ENCODE data around the gene OTUB1. TPM values are rescaled to one million over a fixed set of nuclear protein-coding genes. Genes with fewer than 3 reads are reported as not detected.

Gene OTUB1
- total RNA-seq, 1 experiment from 2014 or later: 96.9 TPM

DNA sequence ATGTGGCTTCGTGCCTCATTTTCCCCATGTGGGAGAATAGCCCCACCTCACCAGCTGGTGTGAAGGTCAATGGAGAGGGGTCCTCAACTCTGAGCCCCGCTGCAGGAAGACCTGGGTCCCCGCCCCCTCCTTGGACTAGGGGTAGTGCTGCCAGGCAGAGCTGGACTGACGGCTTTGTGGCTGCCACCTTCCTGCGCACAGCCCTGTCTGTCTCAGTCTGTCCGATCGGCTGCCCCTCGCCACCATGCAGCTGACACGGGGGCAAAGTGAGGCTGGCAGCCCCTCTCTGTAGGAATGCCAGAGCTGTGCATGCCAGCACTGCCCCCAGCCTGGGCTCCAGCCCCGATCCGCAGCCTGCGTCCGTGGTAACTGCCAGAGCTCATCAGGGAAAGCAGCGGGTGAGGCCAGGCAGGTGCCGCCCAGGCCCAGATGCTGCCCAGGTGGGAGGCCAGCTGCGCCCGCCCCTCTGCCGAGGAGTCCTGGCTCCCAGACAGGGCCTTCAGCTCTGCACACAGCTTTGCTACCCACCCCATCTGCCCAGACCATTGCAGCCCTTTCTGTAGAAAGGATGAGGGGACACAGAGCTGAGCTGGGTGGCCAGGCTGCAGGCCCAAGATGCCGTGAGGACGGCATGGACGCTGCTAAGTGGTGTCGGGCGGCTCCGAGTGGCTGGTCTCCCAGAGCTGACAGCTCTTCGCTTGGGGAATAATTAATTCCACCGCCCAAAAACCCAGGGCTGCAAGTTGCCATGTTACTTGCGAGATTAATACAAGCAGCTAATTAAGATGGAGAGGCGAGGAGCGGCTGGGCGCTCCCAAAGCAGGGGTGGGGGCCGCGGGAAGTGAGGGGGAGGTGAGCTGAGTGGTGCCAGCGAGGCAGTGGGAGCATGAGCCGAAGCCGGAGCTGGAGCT is 30.0 kb downstream of the OTUB1 start:
- intact Hi-C loops (cut with micrococcal nuclease; ENCODE audit: unreplicated experiment): no loop called here
- Mint-ChIP-seq H3K4me3 (ENCODE audit: low read depth, unreplicated experiment) (no peak overlapping the region), H3K4me1 (ENCODE audit: low read depth, unreplicated experiment) (peaks cover 7% of the 10 kb centered on the region), H3K9me3 (ENCODE audit: low read depth, unreplicated experiment) (no peaks in the 10 kb centered on the region), H3K27me3 (ENCODE audit: unreplicated experiment) (peaks cover 17% of the 10 kb centered on the region), H3K27ac (ENCODE audit: unreplicated experiment) (no peak overlapping the region), H3K36me3 (ENCODE audit: insufficient read depth, unreplicated experiment) (peaks cover 20% of the 10 kb centered on the region)
- BruUV-seq (replicated peaks): no TSS peak
- TF ChIP-seq, protein P1, sequence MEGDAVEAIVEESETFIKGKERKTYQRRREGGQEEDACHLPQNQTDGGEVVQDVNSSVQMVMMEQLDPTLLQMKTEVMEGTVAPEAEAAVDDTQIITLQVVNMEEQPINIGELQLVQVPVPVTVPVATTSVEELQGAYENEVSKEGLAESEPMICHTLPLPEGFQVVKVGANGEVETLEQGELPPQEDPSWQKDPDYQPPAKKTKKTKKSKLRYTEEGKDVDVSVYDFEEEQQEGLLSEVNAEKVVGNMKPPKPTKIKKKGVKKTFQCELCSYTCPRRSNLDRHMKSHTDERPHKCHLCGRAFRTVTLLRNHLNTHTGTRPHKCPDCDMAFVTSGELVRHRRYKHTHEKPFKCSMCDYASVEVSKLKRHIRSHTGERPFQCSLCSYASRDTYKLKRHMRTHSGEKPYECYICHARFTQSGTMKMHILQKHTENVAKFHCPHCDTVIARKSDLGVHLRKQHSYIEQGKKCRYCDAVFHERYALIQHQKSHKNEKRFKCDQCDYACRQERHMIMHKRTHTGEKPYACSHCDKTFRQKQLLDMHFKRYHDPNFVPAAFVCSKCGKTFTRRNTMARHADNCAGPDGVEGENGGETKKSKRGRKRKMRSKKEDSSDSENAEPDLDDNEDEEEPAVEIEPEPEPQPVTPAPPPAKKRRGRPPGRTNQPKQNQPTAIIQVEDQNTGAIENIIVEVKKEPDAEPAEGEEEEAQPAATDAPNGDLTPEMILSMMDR (IDR thresholded peaks at IDR 0.05; ENCODE audit: unreplicated experiment): no peak
- CTCF ChIA-PET: interaction anchor here (0.9 kb wide), 2 partner anchors 16 kb away, joined by 3 to 5 read pairs; no protein-coding TSS in a partner anchor
- DNase-seq: no peak

DNA sequence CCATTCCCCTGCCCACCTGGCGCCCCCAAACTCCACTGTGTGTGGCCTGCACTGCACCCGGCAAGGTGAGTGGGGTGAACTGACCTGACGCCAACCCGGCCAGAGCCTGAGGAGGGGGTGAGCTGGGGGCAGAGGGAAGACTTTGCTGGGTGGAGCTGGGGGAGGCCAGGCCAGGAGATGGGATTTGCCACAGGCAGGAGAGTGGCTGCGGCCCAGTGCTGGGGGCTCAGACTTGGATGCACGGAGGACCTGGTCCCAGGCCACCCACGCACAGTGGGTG is 31.6 kb downstream of the OTUB1 start:
- no TSS peak for BruUV-seq (replicated peaks)
- intact Hi-C loops (cut with micrococcal nuclease; ENCODE audit: unreplicated experiment): no loop called here
- no peak for DNase-seq
- Mint-ChIP-seq H3K4me3 (ENCODE audit: low read depth, unreplicated experiment) (no peak overlapping the region), H3K27ac (ENCODE audit: unreplicated experiment) (no peak overlapping the region), H3K36me3 (ENCODE audit: insufficient read depth, unreplicated experiment) (peaks cover 17% of the 10 kb centered on the region), H3K4me1 (ENCODE audit: low read depth, unreplicated experiment) (no peaks in the 10 kb centered on the region), H3K27me3 (ENCODE audit: unreplicated experiment) (peaks cover 21% of the 10 kb centered on the region), H3K9me3 (ENCODE audit: low read depth, unreplicated experiment) (no peaks in the 10 kb centered on the region)
- TF ChIP-seq, protein P1 (IDR thresholded peaks at IDR 0.05; ENCODE audit: unreplicated experiment): no peak
- CTCF ChIA-PET: interaction anchor here (0.6 kb wide), 2 partner anchors 133 to 1330 kb away, joined by 3 read pairs; no protein-coding TSS in a partner anchor

DNA sequence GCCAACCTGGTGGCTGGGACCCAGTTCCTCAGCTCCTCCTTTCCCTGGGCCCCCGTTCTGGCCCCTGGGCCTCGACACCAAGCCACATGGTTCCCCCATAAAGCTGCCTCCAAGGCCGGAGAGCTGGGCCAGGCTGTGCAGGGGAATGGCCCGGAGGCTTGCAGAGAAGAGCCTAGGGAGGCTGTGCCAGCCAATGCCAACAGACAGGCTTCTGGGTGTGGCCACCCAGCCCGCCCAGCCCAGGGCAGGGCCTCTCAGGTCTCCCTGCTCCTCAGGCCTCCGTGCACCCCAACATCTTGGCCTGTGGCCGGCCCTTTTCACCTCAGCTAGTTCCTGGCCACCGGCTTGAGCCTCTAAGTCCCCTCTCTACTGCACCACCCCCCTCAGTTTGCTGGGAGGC is 32.1 kb downstream of the OTUB1 start:
- TF ChIP-seq, protein P1 (IDR thresholded peaks at IDR 0.05; ENCODE audit: unreplicated experiment): no peak
- no peak for DNase-seq
- H3K27ac Mint-ChIP-seq (ENCODE audit: unreplicated experiment): no peak overlapping the region
- H3K27me3 Mint-ChIP-seq (ENCODE audit: unreplicated experiment): peaks cover 21% of the 10 kb centered on the region
- H3K9me3 Mint-ChIP-seq (ENCODE audit: low read depth, unreplicated experiment): no peaks in the 10 kb centered on the region
- CTCF ChIA-PET: interaction anchor here (0.6 kb wide), 2 partner anchors 132 to 1330 kb away, joined by 3 read pairs; no protein-coding TSS in a partner anchor
- H3K4me3 Mint-ChIP-seq (ENCODE audit: low read depth, unreplicated experiment): no peak overlapping the region
- intact Hi-C loops (cut with micrococcal nuclease; ENCODE audit: unreplicated experiment): no loop called here
- H3K4me1 Mint-ChIP-seq (ENCODE audit: low read depth, unreplicated experiment): no peaks in the 10 kb centered on the region
- peaks cover 17% of the 10 kb centered on the region for H3K36me3 Mint-ChIP-seq (ENCODE audit: insufficient read depth, unreplicated experiment)
- BruUV-seq (replicated peaks): no TSS peak

DNA sequence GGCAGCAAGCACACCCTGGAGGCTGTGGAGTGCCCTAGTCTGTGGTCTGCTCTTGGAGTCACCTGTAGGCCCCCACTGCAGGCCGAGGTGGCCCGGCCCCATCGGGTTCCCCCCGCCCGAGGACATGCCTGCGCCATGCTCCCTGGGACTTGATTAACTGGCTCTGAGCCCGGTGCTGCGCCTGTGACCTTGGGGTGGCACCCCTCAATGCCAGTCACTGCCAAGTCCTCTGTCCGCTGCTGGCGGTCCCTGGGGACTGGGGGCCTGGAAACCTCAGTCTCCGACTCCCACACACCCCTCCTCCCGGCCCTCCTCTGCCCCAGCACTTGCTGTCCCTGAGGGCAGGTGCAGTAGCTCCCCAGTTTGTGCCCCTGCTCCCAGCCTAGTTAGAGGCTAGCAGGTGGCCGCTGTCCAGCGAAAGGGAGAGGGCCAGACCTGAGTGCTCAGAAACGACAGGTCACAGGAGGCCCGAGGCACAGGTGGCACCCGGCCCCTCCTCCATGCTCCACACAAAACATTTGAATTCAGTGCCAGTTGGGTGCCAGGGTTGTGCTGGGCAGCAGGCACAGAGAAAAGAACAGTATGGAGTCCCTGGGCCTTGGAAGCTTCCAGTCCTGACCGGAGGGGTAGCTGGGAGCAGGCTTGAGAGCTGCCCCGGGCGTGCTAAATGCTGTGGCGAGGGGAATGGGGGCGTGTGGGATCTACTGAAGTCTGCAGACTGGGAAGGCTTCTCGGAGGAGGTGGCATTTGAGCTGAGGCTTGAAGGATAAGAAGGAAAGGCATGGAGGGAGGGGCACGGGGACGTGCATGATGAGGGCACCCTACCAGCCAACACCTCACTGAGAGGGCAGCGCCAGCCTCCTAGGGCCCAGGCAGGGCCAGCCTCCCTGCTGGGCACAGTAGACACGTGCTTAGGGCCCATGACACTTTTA is 33.1 kb downstream of the OTUB1 start:
- intact Hi-C loops (cut with micrococcal nuclease; ENCODE audit: unreplicated experiment): no loop called here
- Mint-ChIP-seq H3K27ac (ENCODE audit: unreplicated experiment) (no peak overlapping the region), H3K4me1 (ENCODE audit: low read depth, unreplicated experiment) (no peaks in the 10 kb centered on the region), H3K4me3 (ENCODE audit: low read depth, unreplicated experiment) (no peak overlapping the region), H3K36me3 (ENCODE audit: insufficient read depth, unreplicated experiment) (peaks cover 17% of the 10 kb centered on the region), H3K9me3 (ENCODE audit: low read depth, unreplicated experiment) (no peaks in the 10 kb centered on the region), H3K27me3 (ENCODE audit: unreplicated experiment) (peaks cover 21% of the 10 kb centered on the region)
- TF ChIP-seq, protein P1 (IDR thresholded peaks at IDR 0.05; ENCODE audit: unreplicated experiment): no peak
- BruUV-seq (replicated peaks): no TSS peak
- CTCF ChIA-PET: interaction anchor here (0.5 kb wide), 1 partner anchor 25 kb away, joined by 4 read pairs; no protein-coding TSS in a partner anchor
- DNase-seq: no peak

Data from Calu3 (cell line).